Neural crest cell (in vitro differentiated cells): ENCODE results near the gene TOPORS. TPM values are rescaled to one million over a fixed set of nuclear protein-coding genes. Genes with fewer than 3 reads are reported as not detected.

Experiments
- DNase-seq: peaks from one replicate; pipeline ENCODE4 v3.0.0; 2021; ENCODE audit warnings: low read depth, mixed read lengths, low spot score
- H3K27ac Mint-ChIP-seq: one replicate; pipeline ENCODE4 v1.8.0; 2021; ENCODE audit warnings: mild to moderate bottlenecking, mixed read lengths; ENCODE audit not compliant: unreplicated experiment
- H3K27me3 Mint-ChIP-seq: 2 replicates; pipeline ENCODE4 v1.8.0; 2021; ENCODE audit warnings: low read depth, mild to moderate bottlenecking, mixed read lengths
- H3K36me3 Mint-ChIP-seq: 2 replicates; pipeline ENCODE4 v1.8.0; 2021; ENCODE audit warnings: low read depth, mild to moderate bottlenecking, mixed read lengths
- H3K4me1 Mint-ChIP-seq: 2 replicates; pipeline ENCODE4 v1.8.0; 2021; ENCODE audit warnings: mixed read lengths
- H3K4me3 Mint-ChIP-seq: one replicate; pipeline ENCODE4 v1.8.0; 2021; ENCODE audit warnings: mild to moderate bottlenecking, mixed read lengths
- H3K9me3 Mint-ChIP-seq: 2 replicates; pipeline ENCODE4 v1.8.0; 2021; ENCODE audit warnings: mixed read lengths
- CTCF ChIP-seq: fragments of 200-600 bp; sonication (generic); conservative IDR thresholded peaks from 2 replicates; pipeline ENCODE4 v1.5.0; 2021; ENCODE audit warnings: antibody characterized with exemption, mild to moderate bottlenecking
- total RNA-seq: library from RNA; stranded (reverse); gene quantifications from 2 replicates; pipeline ENCODE4 v1.2.1, GENCODE V29; 2021

TOPORS gene
- total RNA-seq, 1 donor from 2014 or later = 20.8 TPM

GRCh38 chr9:32579706-32580331 lies 27.4 kb upstream of the TOPORS start:
- Mint-ChIP-seq H3K4me1 (peaks cover 9% of the 10 kb centered on the region), H3K27me3 (peaks cover 42% of the 10 kb centered on the region), H3K36me3 (no peaks in the 10 kb centered on the region), H3K4me3 (no peak overlapping the region), H3K27ac (no peak overlapping the region), H3K9me3 (no peaks in the 10 kb centered on the region)
- peak; percentile 76 for DNase-seq
- TF ChIP-seq CTCF = peak; percentile 97

- no peaks in the 10 kb centered on the region for H3K36me3 Mint-ChIP-seq
- no peaks in the 10 kb centered on the region for H3K9me3 Mint-ChIP-seq
- no peak overlapping the region for H3K4me3 Mint-ChIP-seq
- H3K27ac Mint-ChIP-seq = no peak overlapping the region
- no peak for TF ChIP-seq CTCF
- peaks cover 42% of the 10 kb centered on the region for H3K27me3 Mint-ChIP-seq
- H3K4me1 Mint-ChIP-seq = peaks cover 9% of the 10 kb centered on the region
- no peak for DNase-seq
These were observed 26.6 kb upstream of the TOPORS start for GRCh38 chr9:32578976-32579375.

- H3K36me3 Mint-ChIP-seq = no peaks in the 10 kb centered on the region
- TF ChIP-seq CTCF = no peak
- H3K27ac Mint-ChIP-seq = no peak overlapping the region
- peaks cover 21% of the 10 kb centered on the region for H3K4me1 Mint-ChIP-seq
- no peaks in the 10 kb centered on the region for H3K9me3 Mint-ChIP-seq
- no peak for DNase-seq
- no peak overlapping the region for H3K4me3 Mint-ChIP-seq
- peaks cover 42% of the 10 kb centered on the region for H3K27me3 Mint-ChIP-seq
These were observed 24.9 kb upstream of the TOPORS start for GRCh38 chr9:32577316-32577715.

- Mint-ChIP-seq H3K4me1 (peaks cover 22% of the 10 kb centered on the region), H3K27me3 (peaks cover 40% of the 10 kb centered on the region), H3K36me3 (no peaks in the 10 kb centered on the region), H3K27ac (no peak overlapping the region), H3K9me3 (no peaks in the 10 kb centered on the region), H3K4me3 (no peak overlapping the region)
- TF ChIP-seq CTCF = no peak
- no peak for DNase-seq
These were observed 22.5 kb upstream of the TOPORS start for GRCh38 chr9:32574858-32575257.

- Mint-ChIP-seq H3K27ac (no peak overlapping the region), H3K4me3 (peak overlapping the region; percentile 99), H3K27me3 (peaks cover 30% of the 10 kb centered on the region), H3K9me3 (no peaks in the 10 kb centered on the region), H3K36me3 (no peaks in the 10 kb centered on the region), H3K4me1 (peaks cover 22% of the 10 kb centered on the region)
- no peak for TF ChIP-seq CTCF
- no peak for DNase-seq
These were observed 21.4 kb upstream of the TOPORS start for GRCh38 chr9:32573821-32574220.
